Measurements from ENCODE around the gene HORMAD2.

The HORMAD2 gene

DNA sequence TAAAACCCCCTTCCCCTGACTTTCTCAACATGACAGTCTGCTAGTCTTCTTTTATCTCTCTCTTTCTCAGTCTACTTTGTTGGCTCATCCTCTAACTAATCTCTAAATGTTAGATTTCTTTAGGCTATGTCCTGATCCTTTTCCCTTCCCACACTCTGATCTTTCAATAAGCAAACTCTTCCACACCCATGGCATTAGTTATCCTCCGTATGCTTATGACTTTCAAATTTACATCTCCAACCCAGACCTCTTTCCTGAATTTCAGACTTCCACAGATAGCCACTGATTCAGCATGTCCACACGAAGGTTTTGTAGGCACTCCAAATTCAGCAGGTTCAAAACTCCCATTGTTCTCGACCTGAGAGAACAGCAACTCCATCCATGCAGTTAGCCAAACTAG lies 90.7 kb downstream of the HORMAD2 start:
- no peak for DNase-seq

DNA sequence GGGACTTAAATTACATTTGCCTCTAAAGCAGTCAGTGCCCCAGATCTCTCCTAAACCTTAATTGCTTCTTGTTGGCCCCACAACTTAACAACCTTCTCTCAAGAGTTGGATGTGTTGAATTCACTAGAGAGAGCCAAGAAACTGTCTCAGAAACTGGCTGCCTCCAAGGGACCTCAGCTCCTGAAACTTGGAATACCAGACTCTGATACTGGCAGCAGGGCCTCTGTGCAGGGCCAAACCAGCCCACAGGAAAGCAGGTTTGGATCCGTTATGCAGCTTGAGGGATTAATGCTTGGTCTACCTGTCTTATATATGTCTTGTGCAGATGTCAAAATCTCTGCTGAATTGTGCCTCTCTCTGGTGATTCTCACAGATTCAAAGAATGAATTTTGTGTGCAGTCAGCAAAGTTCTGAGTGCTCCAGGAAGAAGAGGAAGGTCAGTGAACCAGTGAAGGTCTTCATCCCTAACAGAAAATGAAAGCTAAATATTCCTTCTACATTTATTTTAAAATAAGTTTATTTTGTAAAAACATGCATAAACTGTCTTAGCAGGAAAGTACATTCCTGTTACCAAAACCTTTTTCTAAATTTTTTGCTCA lies 95.5 kb downstream of the HORMAD2 start:
- DNase-seq = peak; percentile 42

DNA sequence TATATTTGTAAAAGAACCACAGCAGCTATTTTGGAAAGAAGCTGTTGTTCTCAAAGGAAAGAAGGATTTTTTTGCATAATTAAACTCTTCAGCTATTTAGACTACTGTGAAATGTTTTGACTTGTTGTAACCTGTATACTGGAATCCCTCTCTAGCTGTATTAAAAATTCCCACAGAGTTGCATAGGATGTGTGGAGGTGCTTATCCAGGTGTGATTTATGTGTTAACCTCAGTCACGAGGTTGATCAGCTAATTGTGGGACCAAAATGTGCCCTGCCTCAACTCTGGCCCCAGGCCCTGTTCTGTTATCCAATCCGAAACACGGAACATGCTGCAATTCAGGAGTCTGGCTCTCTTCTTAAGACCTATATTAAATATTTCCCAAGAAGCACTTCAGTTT lies 96.2 kb downstream of the HORMAD2 start:
- no peak for DNase-seq

DNA sequence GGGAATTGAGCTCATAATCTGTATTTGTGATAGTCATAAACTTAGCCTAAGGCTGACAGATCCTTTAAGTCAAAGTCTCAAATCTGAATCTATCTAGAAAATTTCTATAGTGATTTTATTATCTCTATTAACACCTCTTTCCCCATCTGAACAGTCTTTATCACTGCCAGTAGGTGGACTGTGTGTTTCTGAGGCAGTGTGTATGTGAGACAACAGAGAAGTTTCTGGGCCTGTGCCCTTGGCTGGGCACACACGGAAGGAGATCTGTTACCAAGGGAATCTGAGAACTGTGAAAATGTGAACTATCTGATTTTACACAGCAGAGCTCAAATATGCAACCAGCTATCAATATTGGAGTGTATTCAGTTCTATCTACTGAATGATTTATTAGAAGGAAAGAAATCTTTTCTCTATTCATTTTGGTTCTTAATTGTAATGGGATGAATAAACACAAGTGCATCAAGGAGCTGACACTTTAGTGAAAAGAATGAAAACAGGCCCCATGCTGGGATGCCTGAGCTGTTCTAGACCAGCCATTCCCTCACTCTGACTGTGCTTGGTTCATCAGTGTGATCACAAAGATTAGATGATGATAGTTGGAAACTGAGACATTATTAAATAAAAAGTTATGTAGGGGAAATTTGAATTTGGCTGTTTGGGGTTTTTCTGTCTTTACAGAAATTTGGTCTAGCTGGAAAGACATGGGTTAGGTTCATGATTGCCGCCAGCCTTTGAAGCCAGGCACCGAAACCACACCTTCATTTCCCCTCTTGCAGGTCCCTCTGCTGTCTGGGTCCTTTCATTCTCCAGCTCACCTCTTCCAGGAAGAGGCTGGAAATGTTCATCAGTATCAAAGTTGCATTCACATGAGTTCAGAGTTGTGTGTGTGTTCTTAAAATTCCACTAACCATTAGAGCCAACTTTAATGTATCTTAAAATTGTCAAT lies 98.2 kb downstream of the HORMAD2 start:
- no peak for DNase-seq

DNA sequence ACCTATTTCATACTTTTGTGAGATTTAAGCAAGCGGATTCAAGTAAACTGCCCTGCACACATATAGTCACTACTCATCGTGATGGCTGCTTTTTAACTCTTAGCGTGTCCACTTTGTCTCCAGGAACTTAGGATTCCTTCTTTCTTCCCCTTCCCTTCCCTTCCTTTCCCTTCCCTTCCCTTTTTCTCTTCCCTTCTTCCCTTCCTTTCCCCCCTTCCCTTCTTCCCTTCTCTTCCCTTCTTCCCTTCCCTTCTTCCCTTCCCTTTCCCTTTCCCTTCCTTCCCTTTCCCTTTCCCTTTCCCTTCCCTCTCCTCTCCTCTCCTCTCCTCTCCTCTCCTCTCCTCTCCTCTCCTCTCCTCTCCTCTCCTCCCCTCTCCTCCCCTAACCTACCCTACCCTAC lies 100.4 kb downstream of the HORMAD2 start:
- DNase-seq = no peak

DNA sequence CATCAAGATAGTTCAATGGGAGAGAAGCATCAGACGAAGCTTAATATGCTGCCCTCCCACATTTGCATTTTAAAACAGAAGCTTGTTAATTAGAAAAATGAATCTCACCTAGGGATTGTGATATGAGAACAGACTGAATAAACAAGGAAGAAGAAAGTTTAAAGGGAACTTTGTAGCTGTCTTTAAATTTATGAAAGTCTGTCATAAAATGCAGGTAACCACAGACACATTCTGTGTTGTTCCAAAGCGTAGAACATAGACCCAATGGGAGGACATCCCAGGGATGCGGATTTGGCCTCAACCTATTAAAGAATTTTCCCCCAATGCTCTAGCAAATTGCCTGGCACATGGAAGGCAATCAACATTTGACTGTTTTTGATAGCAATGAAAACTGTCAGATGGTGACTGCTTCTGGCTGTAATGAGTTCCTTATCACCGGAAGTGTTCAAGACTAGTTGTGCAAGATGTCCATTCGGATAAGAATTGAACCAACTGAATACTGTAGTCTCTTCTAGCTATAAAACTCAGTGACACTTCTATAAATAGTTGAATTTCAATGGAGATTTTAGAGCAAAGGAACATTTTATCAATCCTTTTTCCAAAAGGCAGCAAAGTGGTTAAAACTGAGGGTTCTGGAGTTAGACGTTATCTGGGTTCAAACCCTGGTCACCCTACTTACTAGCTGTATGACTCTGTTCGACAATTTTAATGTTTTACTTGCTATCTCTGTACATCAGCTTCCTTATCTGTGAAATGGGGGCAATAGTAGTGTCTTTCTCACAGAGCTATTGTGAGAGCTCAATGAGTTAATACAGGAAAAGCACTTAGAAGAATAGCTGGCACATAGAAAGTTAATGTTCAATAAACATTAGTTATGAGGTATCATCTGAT lies 101.4 kb downstream of the HORMAD2 start:
- DNase-seq = no peak

DNA sequence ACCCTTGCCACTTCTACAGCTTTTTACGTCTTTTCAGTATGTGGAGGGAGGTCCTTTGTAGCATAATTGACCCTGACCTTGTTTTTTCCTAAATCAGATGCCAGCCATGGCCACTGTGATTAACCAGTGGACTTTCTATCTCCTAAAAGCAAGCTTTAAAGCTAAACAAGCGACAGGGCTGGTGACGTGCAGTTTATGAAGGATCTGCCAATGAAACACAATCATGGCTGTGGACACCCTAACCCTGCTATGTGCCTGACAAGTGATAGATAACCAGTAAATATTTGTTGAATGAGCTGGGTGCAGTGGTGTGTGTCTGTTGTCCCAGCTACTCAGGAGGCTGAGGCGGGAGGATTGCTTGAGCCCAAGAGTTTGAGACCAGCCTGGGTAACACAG lies 102.1 kb downstream of the HORMAD2 start:
- no peak for DNase-seq

DNA sequence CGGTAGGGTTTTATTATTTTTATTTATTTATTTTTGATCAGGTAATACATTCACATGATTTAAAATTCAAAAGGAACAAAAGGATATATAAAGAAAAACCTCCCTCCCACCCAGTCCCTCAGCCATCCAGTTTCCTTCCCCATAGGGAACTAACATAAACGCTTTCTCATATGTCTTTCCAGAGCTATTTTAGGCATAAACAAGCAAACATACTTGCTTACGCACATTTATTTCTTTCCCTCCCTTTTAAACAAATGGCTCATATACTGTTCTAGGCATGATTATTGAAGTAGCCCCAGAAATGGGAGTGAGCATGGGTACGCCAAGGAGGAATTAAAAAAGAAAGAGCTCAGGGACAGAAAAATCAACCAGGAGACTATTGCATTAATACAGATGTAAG lies 102.6 kb downstream of the HORMAD2 start:
- no peak for DNase-seq

DNA sequence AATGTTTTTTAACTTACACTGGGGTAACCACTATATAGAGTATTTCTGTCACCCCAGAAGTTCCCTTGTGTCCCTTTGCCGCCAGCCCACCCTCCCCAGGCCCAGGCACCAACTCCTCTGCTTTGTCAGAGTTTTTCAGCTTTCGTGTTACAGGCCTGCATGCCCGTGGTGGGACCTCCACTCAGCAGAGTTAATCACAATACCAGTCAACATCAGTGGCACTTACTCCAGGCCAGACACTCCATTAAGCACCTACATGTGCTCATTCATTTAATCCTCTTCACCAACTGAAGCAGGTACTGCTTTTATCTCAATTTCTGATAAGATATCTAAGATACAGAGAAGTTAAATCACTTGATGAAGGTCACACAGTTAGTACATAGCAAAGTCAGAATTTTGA lies 103.0 kb downstream of the HORMAD2 start:
- DNase-seq = no peak

DNA sequence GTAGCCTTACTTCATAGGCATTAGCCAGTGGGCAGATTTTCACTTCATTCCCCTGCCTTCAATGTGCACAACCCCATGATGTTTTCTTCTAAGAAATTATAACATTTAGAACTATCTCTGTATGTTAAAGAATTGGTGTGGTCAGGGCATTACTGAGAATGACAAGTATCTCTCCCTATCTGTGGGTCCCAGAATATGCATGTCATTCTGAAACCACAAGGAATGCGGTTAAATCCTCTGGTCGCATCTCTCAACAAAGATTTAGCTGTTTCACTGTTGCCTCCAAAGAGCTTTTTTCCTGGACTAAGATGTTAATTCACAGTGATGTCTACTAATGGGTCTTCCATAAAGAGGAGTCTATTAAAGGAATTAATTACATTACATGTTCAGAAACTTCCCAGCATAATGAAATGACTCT lies 103.6 kb downstream of the HORMAD2 start:
- DNase-seq = no peak

DNA sequence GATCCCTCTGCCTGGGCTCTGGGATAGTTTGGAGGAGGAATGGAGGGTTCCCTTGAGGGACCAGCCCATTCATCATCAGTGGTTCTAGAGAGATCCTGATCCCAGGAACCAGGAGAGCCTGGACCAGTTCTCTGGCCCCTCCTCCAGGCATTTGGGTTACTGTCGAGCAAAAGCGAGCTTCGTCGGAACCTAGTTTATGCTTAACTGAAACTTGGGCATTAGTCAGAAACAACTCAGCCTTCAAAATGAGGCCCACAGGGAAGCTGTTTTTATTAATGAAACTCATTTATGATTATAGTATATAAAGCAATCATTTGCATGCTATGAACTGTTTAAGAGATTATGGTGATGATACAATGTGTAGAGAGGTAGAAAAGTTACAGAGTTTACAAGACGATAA lies 104.9 kb downstream of the HORMAD2 start:
- DNase-seq = no peak

DNA sequence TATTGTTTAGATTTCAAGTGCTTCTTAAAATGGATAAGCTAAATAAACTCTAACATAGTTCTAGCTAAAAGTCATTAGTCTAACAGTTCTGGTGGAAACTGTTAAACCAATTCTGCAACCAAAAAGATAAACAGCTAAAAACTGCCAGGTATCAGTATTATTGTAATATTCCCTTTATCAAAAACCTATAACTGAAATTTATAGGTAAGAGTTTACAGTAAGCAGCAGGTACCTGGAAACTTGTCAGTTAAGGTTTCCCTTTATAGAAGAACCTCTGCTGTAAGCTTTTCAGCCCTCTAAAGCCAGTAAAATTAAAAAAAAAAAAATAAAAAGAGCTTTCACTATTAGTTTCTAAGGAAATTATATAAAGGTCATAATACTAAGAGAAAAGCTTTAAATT lies 105.3 kb downstream of the HORMAD2 start:
- no peak for DNase-seq

DNA sequence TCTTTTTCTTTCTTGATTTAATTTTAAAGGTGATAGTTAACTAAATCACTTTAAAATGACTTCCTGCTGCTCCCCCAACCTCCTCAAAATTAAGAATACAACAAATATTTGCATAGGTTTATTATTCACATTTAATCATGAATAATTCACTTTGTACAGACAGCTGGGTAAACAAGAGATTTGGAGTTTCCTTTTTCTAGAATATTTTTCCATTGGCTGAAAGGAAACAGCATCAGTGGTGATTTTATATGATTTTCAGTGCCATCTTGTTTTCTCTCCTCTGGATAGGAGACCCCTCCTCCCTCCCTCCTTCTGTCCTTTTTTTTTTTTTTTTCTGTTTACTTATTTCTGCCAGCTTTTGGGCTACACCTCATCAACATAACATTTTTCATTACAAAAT lies 105.8 kb downstream of the HORMAD2 start:
- no peak for DNase-seq

DNA sequence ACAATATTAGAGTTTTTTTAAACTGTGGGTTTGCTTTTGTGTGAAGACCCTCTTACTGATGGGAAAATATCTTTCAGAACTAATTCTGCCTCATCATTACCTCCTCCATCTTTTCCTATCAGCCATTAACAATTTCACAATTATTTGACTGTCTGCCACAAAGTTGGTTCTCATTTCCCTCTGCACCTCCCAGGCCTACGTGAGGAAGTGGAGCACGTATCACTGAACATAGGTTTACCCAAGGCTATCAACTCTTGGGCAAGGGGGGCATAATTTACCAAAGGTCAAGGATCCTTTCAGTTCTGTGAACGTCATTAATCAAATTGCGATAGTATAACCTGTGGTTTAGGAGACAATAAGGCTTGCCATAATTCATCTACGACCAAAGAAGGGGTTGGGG lies 106.2 kb downstream of the HORMAD2 start:
- DNase-seq = no peak

DNA sequence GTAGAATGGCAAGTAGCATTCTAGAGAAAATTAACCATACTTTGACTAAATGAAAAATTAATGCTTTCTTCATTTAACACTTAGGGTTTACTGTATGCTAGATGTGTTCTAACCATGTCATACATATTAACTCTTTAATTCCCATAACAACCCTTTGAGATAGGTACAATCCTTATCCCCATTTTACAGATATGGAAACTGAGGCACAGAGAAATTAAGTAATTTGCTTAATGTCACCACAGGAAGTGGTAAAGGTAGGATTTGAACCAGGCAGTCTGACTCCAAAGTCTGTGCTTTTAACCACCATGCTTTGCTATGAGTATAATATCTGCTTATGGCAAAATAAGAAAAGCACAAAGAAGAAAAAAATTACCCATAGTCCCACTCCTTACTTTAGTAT lies 106.8 kb downstream of the HORMAD2 start:
- no peak for DNase-seq

DNA sequence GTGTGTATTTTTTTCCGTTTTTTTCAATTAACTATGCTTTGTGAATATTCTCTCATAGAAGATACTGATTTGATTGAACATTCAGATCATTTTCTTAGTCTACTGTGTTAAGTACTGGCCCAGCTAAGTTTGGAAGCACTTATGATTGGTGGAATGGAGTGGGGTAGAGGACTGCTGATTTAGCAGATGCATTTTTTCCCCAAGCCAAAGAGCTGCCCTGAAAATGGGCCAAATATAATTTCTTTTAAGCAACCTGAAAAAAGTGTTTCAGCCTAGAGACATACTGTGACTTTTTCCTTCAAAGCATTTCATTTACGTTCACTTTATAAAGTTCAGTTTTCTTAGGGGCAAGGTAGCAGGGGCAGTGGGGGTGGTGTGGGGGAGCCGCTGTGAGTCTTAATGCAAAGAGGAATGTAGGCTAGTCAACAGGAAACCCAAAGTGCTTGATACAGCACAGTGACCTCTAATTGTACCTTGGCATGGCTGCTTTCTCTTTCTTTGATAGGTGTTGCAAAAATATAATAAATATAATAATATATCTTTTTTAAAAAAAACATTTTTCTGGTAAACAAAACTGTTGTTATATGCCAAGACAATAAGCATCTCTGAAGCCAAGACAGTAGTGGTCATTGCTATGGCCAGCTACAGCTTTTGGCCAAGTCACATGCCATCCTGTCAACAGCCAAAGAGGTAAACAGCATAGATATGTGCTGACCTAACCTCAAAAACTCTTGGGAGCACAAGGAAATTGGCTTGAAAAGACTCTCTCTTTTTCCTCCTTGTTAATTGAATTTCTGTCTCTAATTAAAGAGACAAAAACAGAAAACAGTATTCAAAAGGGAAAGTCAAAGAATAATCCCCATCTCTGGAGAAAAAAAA lies 107.5 kb downstream of the HORMAD2 start:
- DNase-seq = peak; percentile 45

DNA sequence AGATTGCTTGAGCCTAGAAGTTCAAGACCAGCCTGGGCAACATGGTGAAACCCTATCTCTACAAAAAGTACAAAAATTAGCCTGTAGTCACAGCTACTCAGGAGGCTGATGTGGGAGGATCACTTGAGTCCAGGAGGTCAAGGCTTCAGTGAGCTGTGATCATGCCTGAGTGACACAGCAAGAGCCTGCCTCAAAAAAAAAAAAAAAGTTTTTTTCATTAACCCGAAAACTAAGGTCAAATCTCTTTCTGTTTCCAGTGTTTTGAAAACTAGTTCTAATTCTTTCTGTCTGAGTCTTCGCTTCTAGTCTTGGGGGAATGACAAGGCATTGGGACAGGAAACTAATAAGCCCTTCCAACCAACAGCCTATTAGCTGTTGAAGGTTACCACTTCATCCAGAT lies 108.6 kb downstream of the HORMAD2 start:
- no peak for DNase-seq

DNA sequence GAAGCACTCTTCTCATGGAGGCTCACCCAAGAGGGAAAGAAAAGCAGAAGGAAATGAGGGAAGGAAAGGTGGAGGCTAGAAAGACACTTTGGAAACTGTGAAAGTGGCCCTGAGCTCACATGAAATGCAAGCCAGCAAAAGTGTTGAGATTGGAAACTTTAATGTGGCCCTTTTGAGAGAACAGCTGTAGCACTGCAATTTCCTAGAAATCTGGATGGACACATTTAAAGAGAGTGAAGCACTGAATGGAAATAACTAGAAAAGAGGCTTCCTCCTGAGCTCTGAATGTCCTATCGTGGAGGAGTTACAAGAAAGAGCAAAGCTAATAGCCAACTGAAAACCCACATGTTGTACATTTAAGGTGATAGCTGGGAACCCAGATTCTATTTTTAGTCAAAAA lies 110.3 kb downstream of the HORMAD2 start:
- DNase-seq = no peak

DNA sequence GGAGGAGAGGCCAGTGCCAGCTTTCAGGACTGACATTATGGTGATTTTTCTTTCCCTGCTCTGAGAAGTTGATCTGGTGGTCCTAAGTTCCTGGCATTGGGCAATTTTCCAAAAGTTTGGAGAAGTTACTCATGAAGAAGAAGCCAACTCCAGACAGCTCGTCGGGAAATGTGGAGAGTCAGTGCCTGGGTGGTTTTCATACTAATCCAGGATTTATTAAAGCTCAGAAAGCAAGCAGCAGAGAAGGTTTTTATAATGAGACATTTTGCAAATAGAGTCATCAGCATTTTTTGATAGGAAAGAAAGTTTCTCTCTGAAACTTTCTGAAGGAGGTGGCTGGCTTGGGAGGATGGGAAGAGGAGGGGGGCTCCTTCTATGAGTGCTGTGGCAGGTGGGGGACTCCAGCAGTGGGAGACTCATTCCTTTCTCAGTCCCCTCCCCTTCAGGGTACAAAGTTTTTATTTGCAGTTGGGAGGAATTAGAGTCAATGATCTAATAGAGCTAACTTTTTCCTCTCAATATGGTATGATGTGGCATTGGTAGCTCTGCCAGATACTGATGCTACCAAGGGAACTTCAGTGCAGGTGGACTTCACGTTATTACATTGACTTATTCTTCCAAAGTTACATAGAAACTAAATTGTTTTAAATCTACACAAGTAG lies 110.9 kb downstream of the HORMAD2 start:
- no peak for DNase-seq

DNA sequence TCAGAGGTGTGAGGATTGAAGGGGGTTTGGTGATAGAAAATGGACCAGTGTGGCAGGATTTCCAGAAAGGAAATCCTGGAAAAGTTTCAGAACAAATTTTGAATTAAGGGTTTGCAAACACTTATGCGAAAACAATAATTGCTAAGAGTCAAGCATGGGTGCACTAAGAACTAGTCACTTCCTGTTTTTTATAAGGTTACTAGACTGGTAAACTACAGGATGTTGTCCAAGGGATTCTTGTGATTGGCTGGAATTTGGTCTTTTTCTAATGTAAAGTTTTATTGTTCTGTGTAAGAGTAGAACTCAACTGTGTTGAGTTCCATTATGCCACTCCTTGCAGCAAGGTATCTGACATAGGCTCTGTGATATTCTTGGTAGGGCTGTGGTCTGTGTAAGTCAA lies 112.2 kb downstream of the HORMAD2 start:
- DNase-seq = no peak

DNA sequence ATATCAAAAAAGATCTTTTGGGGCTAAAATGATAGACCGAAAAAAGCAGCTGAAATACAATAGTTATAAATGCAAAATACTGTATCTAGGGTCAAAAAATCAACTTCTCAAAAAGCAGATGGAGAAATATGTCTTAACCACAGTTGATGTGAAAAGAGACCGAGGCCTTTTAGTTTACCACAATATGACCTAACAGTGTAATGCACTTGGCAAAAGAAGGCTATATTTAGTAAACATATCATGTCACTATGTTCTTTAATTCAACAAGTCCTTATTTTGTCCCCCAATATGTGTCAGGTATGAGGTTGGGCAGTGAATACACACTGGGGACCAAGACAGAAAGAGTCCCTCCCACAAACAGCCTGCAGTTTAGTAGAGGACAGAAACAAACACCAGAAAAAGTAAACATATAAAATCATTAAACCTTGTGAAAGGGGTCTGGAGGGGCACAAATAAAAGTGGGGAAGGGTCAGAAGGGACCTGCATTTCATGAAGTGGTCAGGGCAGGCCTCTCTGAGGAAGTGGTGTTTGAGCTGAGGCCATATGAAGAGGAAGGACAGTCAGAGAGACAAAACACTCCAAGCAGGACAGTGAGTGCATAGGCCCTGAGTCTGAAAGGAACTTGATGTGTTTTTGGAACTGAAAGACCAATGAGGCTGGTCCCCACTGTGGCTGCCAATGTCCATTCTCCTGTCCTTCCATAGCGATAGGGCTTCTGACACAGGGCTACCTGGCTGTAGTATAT lies 112.9 kb downstream of the HORMAD2 start:
- DNase-seq = no peak

Data from RPMI8226 (cell line).